HG03139 (cell line): ENCODE results near the gene LILRB1.
"Not testable (repeated sequence)": the region's sequence is repeated elsewhere in the genome, so short reads cannot be mapped to it uniquely, and the experiment has no call there.

Experiments used
- ATAC-seq: cut with Tn5 transposase; IDR thresholded peaks from one replicate; pipeline ENCODE4 v1.9.1; 2021; ENCODE audit not compliant: unreplicated experiment

Gene LILRB1

DNA sequence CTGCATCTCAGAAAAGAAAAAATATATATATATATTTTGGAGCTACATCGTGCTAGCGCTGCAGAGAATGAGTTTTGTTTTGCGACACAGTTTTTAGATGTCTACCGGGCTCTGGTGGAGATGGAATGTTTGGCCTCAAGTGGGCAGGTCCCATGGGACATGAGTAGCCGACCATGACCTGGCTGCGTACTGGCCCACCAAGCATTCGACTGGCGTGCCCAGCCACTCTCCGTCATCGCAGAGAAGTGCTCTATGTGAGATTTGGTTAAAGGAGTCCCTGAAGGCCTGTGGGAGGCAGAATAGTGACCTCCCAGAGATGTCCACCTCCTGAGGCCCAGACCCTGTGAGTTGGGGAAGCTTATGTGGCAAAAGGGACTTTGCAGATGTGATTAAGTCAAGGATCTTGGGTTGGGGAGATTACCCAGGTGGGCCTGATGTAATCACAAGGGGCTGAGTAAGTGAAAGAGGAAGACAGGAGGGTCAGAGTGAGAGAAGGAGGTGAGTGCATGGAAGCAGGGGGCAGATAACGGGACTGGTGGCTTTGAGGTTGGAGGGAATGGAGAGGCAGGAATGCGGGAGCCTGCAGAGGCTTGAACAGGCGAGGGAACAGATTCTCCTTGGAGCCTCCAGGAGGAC lies 31.7 kb downstream of the LILRB1 start:
- no peak for ATAC-seq

DNA sequence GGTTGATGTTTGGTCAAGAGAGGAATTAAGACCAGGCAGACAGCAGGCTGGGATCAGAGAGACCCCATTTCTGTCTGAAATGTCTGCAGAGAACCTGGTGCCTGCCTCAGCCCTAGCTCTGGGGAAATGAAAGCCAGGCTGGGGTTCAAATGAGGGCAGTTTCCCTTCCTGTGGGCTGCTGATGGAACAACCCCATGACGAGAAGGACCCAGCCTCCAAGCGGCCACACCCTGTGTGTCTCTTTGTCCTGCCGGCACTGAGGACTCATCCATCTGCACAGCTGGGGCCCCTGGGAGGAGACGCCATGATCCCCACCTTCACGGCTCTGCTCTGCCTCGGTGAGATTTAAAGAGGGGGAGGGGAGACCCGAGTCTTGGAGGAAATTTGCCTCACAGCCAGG lies 32.4 kb downstream of the LILRB1 start, which contains the start of gene LILRB4:
LILRB4 (plus strand) TSS at position 256 of the 400 bp plus-strand sequence; CDS start at position 305, 49 bp downstream.
- no peak for ATAC-seq

DNA sequence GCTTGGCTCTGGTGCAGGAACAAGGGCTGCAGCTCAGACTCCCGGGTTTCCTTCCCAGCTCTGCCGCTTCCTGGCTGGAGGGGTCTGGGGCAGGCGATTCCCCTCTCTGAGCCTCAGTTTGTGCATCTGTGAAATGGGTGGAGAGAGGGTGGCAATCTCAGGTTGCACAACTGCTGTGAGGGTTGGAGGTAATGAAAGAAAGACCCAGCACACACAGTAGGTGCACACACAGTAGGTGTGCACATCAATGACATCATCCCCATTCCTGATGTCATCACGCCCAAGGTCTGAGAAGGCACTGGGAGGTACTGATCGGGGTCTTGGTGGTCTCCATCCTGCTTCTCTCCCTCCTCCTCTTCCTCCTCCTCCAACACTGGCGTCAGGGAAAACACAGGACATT lies 35.2 kb downstream of the LILRB1 start:
- ATAC-seq, result no peak

DNA sequence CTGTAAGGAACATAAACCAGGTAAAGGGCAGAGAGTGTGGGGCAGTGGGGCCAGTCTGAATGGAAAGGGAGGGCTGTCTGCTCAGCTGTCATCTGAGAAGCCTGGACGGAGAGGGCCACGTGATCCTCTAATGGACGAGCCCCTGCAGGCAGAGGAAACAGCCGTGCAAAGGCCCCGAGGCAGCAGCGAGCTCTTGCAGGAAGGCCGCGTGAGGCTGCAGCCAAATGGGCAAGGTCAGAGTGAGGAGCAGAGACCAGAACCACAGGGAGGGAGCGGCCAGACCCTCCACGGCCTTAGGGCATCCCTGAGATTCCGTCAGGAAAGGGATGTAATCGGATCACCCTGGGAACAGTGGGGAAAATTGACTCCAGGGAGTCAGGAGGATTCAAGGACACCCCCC lies 36.9 kb downstream of the LILRB1 start:
- ATAC-seq, result no peak

DNA sequence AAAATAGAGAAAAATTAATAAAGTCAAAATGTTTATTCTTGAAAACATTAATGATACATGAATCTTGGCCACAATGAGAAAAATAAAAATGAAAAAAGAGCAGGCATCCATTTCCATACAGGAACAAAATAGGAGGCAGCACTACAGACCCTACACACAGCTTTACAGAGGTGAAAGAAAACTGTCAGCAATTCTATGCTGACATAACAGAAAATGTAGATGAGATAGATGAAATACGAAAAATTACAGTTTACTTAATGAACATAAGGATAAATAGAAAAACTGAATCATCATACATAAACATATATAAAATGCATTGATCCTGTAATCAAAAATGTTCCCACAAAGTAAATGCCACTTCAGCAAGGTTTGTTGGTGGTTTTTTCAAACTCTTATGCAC lies 38.1 kb downstream of the LILRB1 start:
- no peak for ATAC-seq

- ATAC-seq, result no peak
Observed at GRCh38 chr19:54670576-54671357, 40.5 kb downstream of the LILRB1 start.

GRCh38 chr19:54673222-54673621 lies 42.9 kb downstream of the LILRB1 start:
- ATAC-seq, result no peak

- no peak for ATAC-seq
Observed at GRCh38 chr19:54674021-54674617, 43.8 kb downstream of the LILRB1 start.

GRCh38 chr19:54676210-54676834 lies 46.0 kb downstream of the LILRB1 start:
- ATAC-seq, result not testable (repeated sequence)

GRCh38 chr19:54677217-54677616 lies 46.9 kb downstream of the LILRB1 start:
- ATAC-seq, result no peak

DNA sequence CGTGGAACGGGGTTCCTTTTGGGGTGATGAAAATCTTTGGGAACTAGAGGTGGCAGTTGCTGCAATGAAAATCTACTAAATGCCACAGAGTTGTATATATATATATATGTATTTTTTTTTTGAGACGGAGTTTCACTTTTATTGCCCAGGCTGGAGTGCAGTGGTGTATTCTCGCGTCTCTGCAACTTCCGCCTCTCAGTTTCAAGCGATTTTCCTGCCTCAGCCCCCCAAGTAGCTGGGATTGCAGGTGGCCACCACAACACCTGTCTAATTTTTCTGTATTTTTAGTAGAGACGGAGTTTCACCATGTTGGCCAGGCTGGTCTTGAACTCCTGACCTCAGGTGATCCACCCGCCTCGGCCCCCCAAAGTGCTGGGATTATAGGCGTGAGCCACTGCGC lies 51.3 kb downstream of the LILRB1 start:
- ATAC-seq, result not testable (repeated sequence)

DNA sequence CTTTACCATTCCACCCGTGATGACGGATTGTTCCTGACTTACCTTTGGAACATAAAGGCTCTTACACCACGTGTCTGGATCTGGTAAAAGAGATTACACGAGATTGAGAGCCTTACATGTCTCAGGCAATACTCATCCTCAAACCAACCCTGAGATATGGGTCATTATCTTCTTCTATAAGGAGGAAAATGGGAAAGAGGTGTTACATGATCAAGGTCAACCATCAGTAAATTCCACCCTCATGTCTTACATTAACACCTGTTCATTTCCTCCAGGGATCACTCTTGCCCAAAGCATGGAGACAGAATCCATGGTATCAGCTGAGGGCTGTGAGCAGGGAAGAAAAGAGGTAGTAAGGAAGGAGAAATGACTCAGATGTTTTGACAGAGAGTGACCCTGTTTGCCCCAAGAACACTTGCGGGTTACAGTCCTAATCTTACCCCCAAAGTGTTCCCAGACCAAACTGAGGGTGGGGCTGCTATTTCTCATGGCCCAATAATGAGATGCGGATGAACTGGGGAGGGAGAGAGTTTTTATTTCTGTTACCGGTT lies 52.1 kb downstream of the LILRB1 start:
- no peak for ATAC-seq

DNA sequence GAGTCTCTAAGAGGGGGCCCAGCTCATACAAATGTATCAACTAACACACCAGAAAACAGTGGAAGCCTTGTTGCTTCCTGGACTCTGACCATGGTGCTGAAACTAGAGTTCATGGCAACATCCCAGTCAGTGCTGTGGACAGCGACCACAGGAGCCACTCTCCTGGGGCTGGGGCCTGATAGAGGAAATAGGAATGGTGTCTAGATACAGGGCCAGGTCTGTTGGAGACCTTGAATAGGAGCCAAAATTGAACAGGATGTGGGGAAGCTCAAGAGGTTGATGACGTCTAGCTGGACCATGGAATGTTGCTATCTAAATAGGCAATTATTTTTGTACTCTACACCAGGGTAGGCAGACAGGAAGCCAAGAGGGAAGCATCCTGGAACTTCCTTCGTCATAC lies 54.2 kb downstream of the LILRB1 start:
- ATAC-seq, result no peak
